VCaP (cell line): ENCODE data around the gene GRK1.

Source experiments
- H3K27ac ChIP-seq: fragments of 450-650 bp; 2 replicates; pipeline ENCODE4 v1.5.1; 2017
- CTCF ChIP-seq: fragments of 450-650 bp; conservative IDR thresholded peaks from 2 replicates; pipeline ENCODE4 v1.5.1; 2017; ENCODE audit warnings: mild to moderate bottlenecking, moderate library complexity

The GRK1 gene

GRCh38 chr13:113746143-113746525 lies 79.1 kb downstream of the GRK1 start:
- TF ChIP-seq CTCF, result no peak
- no peak overlapping the region for H3K27ac ChIP-seq

- H3K27ac ChIP-seq, result no peak overlapping the region
- no peak for TF ChIP-seq CTCF
Observed at GRCh38 chr13:113746671-113747070, 79.7 kb downstream of the GRK1 start.

GRCh38 chr13:113747291-113747833 lies 80.3 kb downstream of the GRK1 start:
- no peak for TF ChIP-seq CTCF
- no peak overlapping the region for H3K27ac ChIP-seq

GRCh38 chr13:113748101-113748861 lies 81.3 kb downstream of the GRK1 start:
- no peak overlapping the region for H3K27ac ChIP-seq
- no peak for TF ChIP-seq CTCF

- TF ChIP-seq CTCF, result no peak
- no peak overlapping the region for H3K27ac ChIP-seq
Observed at GRCh38 chr13:113748862-113749451, 81.9 kb downstream of the GRK1 start.

GRCh38 chr13:113749507-113749906 lies 82.5 kb downstream of the GRK1 start:
- H3K27ac ChIP-seq, result no peak overlapping the region
- no peak for TF ChIP-seq CTCF

- H3K27ac ChIP-seq, result no peak overlapping the region
Observed at GRCh38 chr13:113749967-113750366, 82.9 kb downstream of the GRK1 start.

More at GRCh38 chr13:113749967-113750366, 82.9 kb downstream of the GRK1 start:
- no peak for TF ChIP-seq CTCF
